BE2C (cell line): ENCODE measurements around the gene ASTN2.

Experiments
- DNase-seq: peaks from one replicate; pipeline ENCODE4 v3.0.0-alpha.2; 2020
- H3K27me3 ChIP-seq: fragments of 250-450 bp; sonication (Bioruptor Pico); 2 replicates; pipeline ENCODE4 v1.5.1; 2020; ENCODE audit warnings: mild to moderate bottlenecking
- H3K36me3 ChIP-seq: fragments of 250-450 bp; sonication (Bioruptor Pico); 2 replicates; pipeline ENCODE4 v1.5.1; 2020; ENCODE audit warnings: mild to moderate bottlenecking
- H3K4me1 ChIP-seq: fragments of 250-450 bp; sonication (Bioruptor Pico); 2 replicates; pipeline ENCODE4 v1.5.1; 2020
- H3K4me3 ChIP-seq: 2 replicates; pipeline ENCODE4 v1.5.1; 2011; ENCODE audit warnings: low read depth, low read length
- H3K9me3 ChIP-seq: fragments of 250-450 bp; sonication (Bioruptor Pico); 2 replicates; pipeline ENCODE4 v1.5.1; 2020
- CTCF ChIP-seq: IDR thresholded peaks from 2 replicates; pipeline ENCODE4 v1.5.1; 2012; ENCODE audit warnings: mild to moderate bottlenecking, low read depth, low read length

ASTN2 gene

GRCh38 chr9:117374076-117374725 is 40.7 kb downstream of the ASTN2 start:
- Histone ChIP-seq H3K36me3 (peaks cover 30% of the 10 kb centered on the region), H3K4me1 (peaks cover 65% of the 10 kb centered on the region), H3K4me3 (no peak overlapping the region), H3K27me3 (peaks cover 3% of the 10 kb centered on the region; the same call in 1 of the 2 replicates), H3K9me3 (no peaks in the 10 kb centered on the region)
- DNase-seq: no peak
- no peak for TF ChIP-seq CTCF

- H3K4me3 ChIP-seq: no peak overlapping the region
- H3K27me3 ChIP-seq: peaks cover 3% of the 10 kb centered on the region; the same call in 1 of the 2 replicates
- H3K36me3 ChIP-seq: peaks cover 30% of the 10 kb centered on the region
- H3K9me3 ChIP-seq: no peaks in the 10 kb centered on the region
- no peak for TF ChIP-seq CTCF
- H3K4me1 ChIP-seq: peaks cover 68% of the 10 kb centered on the region
- no peak for DNase-seq
These were observed 46.1 kb downstream of the ASTN2 start for GRCh38 chr9:117368684-117369230.

- no peaks in the 10 kb centered on the region for H3K9me3 ChIP-seq
- H3K36me3 ChIP-seq: peaks cover 24% of the 10 kb centered on the region
- no peaks in the 10 kb centered on the region for H3K27me3 ChIP-seq
- no peak for DNase-seq
- H3K4me1 ChIP-seq: peaks cover 57% of the 10 kb centered on the region
- no peak overlapping the region for H3K4me3 ChIP-seq
- TF ChIP-seq CTCF: no peak
These were observed 49.4 kb downstream of the ASTN2 start for GRCh38 chr9:117365438-117365837.

GRCh38 chr9:117363006-117363405 is 51.9 kb downstream of the ASTN2 start:
- TF ChIP-seq CTCF: no peak
- Histone ChIP-seq H3K27me3 (no peaks in the 10 kb centered on the region), H3K9me3 (no peaks in the 10 kb centered on the region), H3K4me3 (no peak overlapping the region), H3K36me3 (peaks cover 38% of the 10 kb centered on the region), H3K4me1 (peaks cover 33% of the 10 kb centered on the region)
- no peak for DNase-seq

- H3K36me3 ChIP-seq: peaks cover 42% of the 10 kb centered on the region
- no peak overlapping the region for H3K4me3 ChIP-seq
- peaks cover 33% of the 10 kb centered on the region for H3K4me1 ChIP-seq
- H3K9me3 ChIP-seq: no peaks in the 10 kb centered on the region
- DNase-seq: no peak
- H3K27me3 ChIP-seq: no peaks in the 10 kb centered on the region
- TF ChIP-seq CTCF: no peak
These were observed 54.9 kb downstream of the ASTN2 start for GRCh38 chr9:117359910-117360309.

- TF ChIP-seq CTCF: 0 out of 2 replicates have a peak, but pooled peaks have one; percentile 3
- Histone ChIP-seq H3K4me1 (peaks cover 56% of the 10 kb centered on the region), H3K27me3 (no peaks in the 10 kb centered on the region), H3K4me3 (0 out of 2 replicates have a peak overlapping the region, but pooled peaks have one; percentile 4), H3K9me3 (no peaks in the 10 kb centered on the region), H3K36me3 (peaks cover 36% of the 10 kb centered on the region)
- DNase-seq: peak; percentile 88
These were observed 59.3 kb downstream of the ASTN2 start for GRCh38 chr9:117355542-117355941.
